Fibroblast of lung (primary cell): ENCODE results near the gene GARIN5B.

ENCODE experiments used
- CTCF ChIP-seq, 2 donors: IDR thresholded peaks in 1 of 2; conservative IDR thresholded peaks in 1 of 2; 1 replicate in 1 of 2; 2 replicates in 1 of 2; pipeline ENCODE4 v1.5.1; 2011 to 2012; ENCODE audit warnings: low read length in 2 of 2, control low read depth in 1 of 2, inconsistent platforms in 1 of 2, low read depth in 1 of 2, mild to moderate bottlenecking in 1 of 2
- EZH2 ChIP-seq: IDR thresholded peaks from 2 replicates; pipeline ENCODE4 v1.5.1; 2012; ENCODE audit warnings: low read length, control low read depth, mild to moderate bottlenecking; ENCODE audit errors: missing control alignments

- no peak for TF ChIP-seq CTCF (conservative IDR thresholded peaks at IDR 0.05 in 1 of 2, IDR thresholded peaks at IDR 0.05 in 1 of 2; ENCODE audit: low read depth in 1 of 2, low read length in 2 of 2)
- TF ChIP-seq EZH2: no peak
Measured at GRCh38 chr19:55341171-55341588, 21.9 kb downstream of the GARIN5B start.
